Fibroblast of lung (primary cell): ENCODE measurements around the gene ZC3H8. TPM values are rescaled to one million over a fixed set of nuclear protein-coding genes. Genes with fewer than 3 reads are reported as not detected.

Experiments used
- DNase-seq, 2 donors: peaks; one replicate each; pipeline versions ENCODE4 v3.0.0 to v3.0.0-alpha.2; 2010; ENCODE audit warnings: low read depth in 2 of 2
- H2AFZ ChIP-seq: 2 replicates; pipeline ENCODE4 v1.5.1; 2012; ENCODE audit warnings: low read length, control low read depth, inconsistent platforms
- H3K27ac ChIP-seq: 2 replicates; pipeline ENCODE4 v1.5.1; 2011; ENCODE audit warnings: low read length, control low read depth; ENCODE audit not compliant: insufficient read depth
- H3K27me3 ChIP-seq: 2 replicates; pipeline ENCODE4 v1.5.1; 2011; ENCODE audit warnings: mild to moderate bottlenecking, low read length; ENCODE audit not compliant: control insufficient read depth, insufficient read depth
- H3K36me3 ChIP-seq: 2 replicates; pipeline ENCODE4 v1.5.1; 2011; ENCODE audit warnings: low read length; ENCODE audit not compliant: control insufficient read depth, insufficient read depth
- H3K4me1 ChIP-seq: 2 replicates; pipeline ENCODE4 v1.5.1; 2011; ENCODE audit warnings: low read length; ENCODE audit not compliant: control insufficient read depth, insufficient read depth; ENCODE audit errors: extremely low read depth
- H3K4me2 ChIP-seq: 2 replicates; pipeline ENCODE4 v1.5.1; 2011; ENCODE audit warnings: low read length, control low read depth; ENCODE audit not compliant: insufficient read depth; ENCODE audit errors: extremely low read depth
- H3K4me3 ChIP-seq, 4 experiments: fragments of 200-600 bp in 1 of 4; sonication (generic) in 1 of 4; replicated peaks in 1 of 4; 2 replicates each; pipeline ENCODE4 v1.5.1; 2011 to 2016; ENCODE audit warnings: low read length in 4 of 4, low read depth in 3 of 4, mild to moderate bottlenecking in 3 of 4, control low read depth in 2 of 4, inconsistent platforms in 1 of 4, mixed read lengths in 1 of 4; ENCODE audit not compliant: insufficient read depth in 1 of 4; ENCODE audit errors: control extremely low read depth in 1 of 4
- H3K79me2 ChIP-seq: 2 replicates; pipeline ENCODE4 v1.5.1; 2012; ENCODE audit warnings: mild to moderate bottlenecking, low read length, inconsistent platforms; ENCODE audit not compliant: control insufficient read depth, insufficient read depth
- H3K9ac ChIP-seq: 2 replicates; pipeline ENCODE4 v1.5.1; 2011; ENCODE audit warnings: mild to moderate bottlenecking, low read length, control low read depth; ENCODE audit not compliant: insufficient read depth
- H3K9me3 ChIP-seq: 2 replicates; pipeline ENCODE4 v1.5.1; 2012; ENCODE audit warnings: low read depth, low read length; ENCODE audit not compliant: control insufficient read depth, insufficient read depth
- H4K20me1 ChIP-seq: 2 replicates; pipeline ENCODE4 v1.5.1; 2011; ENCODE audit warnings: low read length; ENCODE audit not compliant: control insufficient read depth, insufficient read depth; ENCODE audit errors: extremely low read depth
- EZH2 ChIP-seq: IDR thresholded peaks from 2 replicates; pipeline ENCODE4 v1.5.1; 2012; ENCODE audit warnings: low read length, control low read depth, mild to moderate bottlenecking; ENCODE audit errors: missing control alignments
- polyA plus RNA-seq, 2 donors: library from polyadenylated mRNA; depleted of rRNA in 1 of 2; stranded (reverse) in 1 of 2; unstranded in 1 of 2; fragments of >200 nt; gene quantifications; 2 replicates each; pipeline ENCODE4 v1.2.1, GENCODE V29; 2011 to 2012; ENCODE audit warnings: missing spikeins in 1 of 2
- total RNA-seq: library from RNA; depleted of rRNA; stranded (reverse); fragments of >200 nt; gene quantifications from 2 replicates; pipeline ENCODE4 v1.2.1, GENCODE V29; 2014
- TF ChIP-seq, protein P1 (sequence below), 2 donors: IDR thresholded peaks in 1 of 2; conservative IDR thresholded peaks in 1 of 2; 1 replicate in 1 of 2; 2 replicates in 1 of 2; pipeline ENCODE4 v1.5.1; 2011 to 2012; ENCODE audit warnings: low read length in 2 of 2, control low read depth in 1 of 2, inconsistent platforms in 1 of 2, low read depth in 1 of 2, mild to moderate bottlenecking in 1 of 2

The ZC3H8 gene
- total and polyA plus RNA-seq, 2 donors (not counting 1 experiment from before 2014, with no cell fraction given), result 2.8 to 4.6 TPM

DNA sequence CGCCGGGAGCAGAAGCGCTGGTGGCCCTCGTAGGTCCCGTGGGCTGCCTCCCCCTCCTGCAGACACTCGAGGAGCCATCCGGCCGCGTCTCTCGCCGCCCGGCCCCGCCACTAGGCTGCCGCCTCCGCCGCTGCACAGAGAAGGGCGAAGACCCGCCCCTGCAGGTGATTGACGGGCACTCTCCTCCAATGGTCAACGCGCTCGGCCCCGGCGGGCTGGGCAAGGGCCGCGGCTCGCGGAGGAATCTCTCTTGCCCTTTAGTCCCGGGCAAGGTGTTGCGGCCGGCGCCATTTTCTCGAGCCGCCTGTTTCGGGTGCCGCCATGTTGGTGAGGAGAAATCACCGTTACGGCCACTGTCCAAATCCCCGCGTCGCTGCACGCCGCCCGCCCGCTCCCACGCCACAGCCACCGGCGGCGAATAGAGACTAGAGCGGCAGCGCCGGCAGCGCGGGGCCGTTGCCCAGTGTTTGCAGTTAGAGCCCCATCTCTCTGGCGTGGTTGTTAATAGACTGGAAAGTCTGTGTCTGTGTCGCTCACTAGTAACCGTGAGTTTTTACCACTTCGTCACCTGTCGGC, 20.6 kb upstream of the ZC3H8 start, which contains the start of gene ZC3H6:
Gene ZC3H6, plus strand, starts transcription at position 287 of the 576 bp plus-strand sequence. CDS start 398 bp downstream, outside the sequence.
- H3K36me3 ChIP-seq, result no peaks in the 10 kb centered on the region
- no peaks in the 10 kb centered on the region for H3K9me3 ChIP-seq
- peak; percentile 99 for DNase-seq
- peak within 1 kb of the TSS; percentile 86 to 98 (median 97) for H3K4me3 ChIP-seq
- TF ChIP-seq, protein P1, sequence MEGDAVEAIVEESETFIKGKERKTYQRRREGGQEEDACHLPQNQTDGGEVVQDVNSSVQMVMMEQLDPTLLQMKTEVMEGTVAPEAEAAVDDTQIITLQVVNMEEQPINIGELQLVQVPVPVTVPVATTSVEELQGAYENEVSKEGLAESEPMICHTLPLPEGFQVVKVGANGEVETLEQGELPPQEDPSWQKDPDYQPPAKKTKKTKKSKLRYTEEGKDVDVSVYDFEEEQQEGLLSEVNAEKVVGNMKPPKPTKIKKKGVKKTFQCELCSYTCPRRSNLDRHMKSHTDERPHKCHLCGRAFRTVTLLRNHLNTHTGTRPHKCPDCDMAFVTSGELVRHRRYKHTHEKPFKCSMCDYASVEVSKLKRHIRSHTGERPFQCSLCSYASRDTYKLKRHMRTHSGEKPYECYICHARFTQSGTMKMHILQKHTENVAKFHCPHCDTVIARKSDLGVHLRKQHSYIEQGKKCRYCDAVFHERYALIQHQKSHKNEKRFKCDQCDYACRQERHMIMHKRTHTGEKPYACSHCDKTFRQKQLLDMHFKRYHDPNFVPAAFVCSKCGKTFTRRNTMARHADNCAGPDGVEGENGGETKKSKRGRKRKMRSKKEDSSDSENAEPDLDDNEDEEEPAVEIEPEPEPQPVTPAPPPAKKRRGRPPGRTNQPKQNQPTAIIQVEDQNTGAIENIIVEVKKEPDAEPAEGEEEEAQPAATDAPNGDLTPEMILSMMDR (conservative IDR thresholded peaks at IDR 0.05 in 1 of 2, IDR thresholded peaks at IDR 0.05 in 1 of 2; ENCODE audit: low read depth in 1 of 2, low read length in 2 of 2), result no peak
- H3K4me1 ChIP-seq, result no peaks in the 10 kb centered on the region
- no peaks in the 10 kb centered on the region for H3K79me2 ChIP-seq
- no peaks in the 10 kb centered on the region for H3K27me3 ChIP-seq
- H3K4me2 ChIP-seq, result peak within 1 kb of the TSS; percentile 87
- H2AFZ ChIP-seq, result peak within 1 kb of the TSS; percentile 62
- H3K9ac ChIP-seq, result peak within 1 kb of the TSS; percentile 100
- H4K20me1 ChIP-seq, result no peaks in the 10 kb centered on the region
- H3K27ac ChIP-seq, result peak within 1 kb of the TSS; percentile 99

DNA sequence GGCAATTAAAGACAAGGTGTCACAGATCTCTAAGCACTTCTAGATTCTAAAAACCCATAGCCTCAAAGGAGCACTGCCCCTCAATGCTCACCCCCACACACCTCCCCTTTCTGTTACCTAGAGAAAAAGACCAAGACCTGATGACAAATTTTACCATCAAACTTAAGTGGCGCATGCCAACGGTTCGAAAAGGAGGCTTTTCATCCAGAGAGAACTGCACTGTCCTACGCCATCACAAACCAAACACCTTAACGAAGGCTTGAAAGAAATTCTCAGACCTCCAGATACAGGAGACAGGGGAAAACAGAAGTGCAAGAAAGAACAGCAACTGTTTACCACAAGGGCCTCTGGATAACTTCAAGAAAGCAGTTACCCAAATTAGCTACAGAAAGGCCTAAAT, 18.5 kb upstream of the ZC3H8 start:
- H3K4me2 ChIP-seq, result no peak overlapping the region
- no peak overlapping the region for H3K4me3 ChIP-seq
- H3K27ac ChIP-seq, result no peak overlapping the region
- H3K27me3 ChIP-seq, result no peaks in the 10 kb centered on the region
- H3K79me2 ChIP-seq, result no peaks in the 10 kb centered on the region
- H3K9ac ChIP-seq, result no peak overlapping the region
- H3K4me1 ChIP-seq, result no peaks in the 10 kb centered on the region
- H2AFZ ChIP-seq, result no peak overlapping the region
- no peaks in the 10 kb centered on the region for H3K36me3 ChIP-seq
- TF ChIP-seq, protein P1 (conservative IDR thresholded peaks at IDR 0.05 in 1 of 2, IDR thresholded peaks at IDR 0.05 in 1 of 2; ENCODE audit: low read depth in 1 of 2, low read length in 2 of 2), result no peak
- no peak for TF ChIP-seq EZH2
- no peaks in the 10 kb centered on the region for H3K9me3 ChIP-seq
- no peaks in the 10 kb centered on the region for H4K20me1 ChIP-seq
- DNase-seq, result no peak

DNA sequence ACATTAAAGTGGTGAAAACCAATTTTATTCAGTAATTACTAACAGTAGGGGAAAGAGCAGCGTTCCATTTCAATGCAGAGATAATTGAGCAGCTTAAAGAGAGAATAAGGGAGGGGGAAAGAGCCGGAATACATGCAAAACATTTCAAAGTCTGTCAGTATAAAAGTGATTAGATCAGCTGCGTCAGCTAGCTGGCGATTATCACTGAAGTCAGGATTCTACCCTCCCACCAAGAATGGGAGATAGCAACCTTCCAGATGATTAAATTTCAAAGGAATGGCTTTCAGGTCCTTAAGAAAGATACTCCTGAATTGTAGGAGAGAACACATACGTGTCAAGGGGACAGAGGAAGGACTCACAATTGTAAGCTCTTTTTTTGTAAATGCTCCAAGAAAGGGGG, 17.8 kb upstream of the ZC3H8 start:
- Histone ChIP-seq H3K79me2 (no peaks in the 10 kb centered on the region), H3K4me2 (no peak overlapping the region), H3K36me3 (no peaks in the 10 kb centered on the region), H3K27me3 (no peaks in the 10 kb centered on the region), H2AFZ (no peak overlapping the region), H4K20me1 (no peaks in the 10 kb centered on the region), H3K9me3 (no peaks in the 10 kb centered on the region), H3K9ac (no peak overlapping the region), H3K4me1 (no peaks in the 10 kb centered on the region), H3K4me3 (no peak overlapping the region), H3K27ac (no peak overlapping the region)
- DNase-seq, result no peak
- TF ChIP-seq, protein P1 (conservative IDR thresholded peaks at IDR 0.05 in 1 of 2, IDR thresholded peaks at IDR 0.05 in 1 of 2; ENCODE audit: low read depth in 1 of 2, low read length in 2 of 2), result no peak
- TF ChIP-seq EZH2, result no peak
